ENCODE results near the gene IFT52. TPM values are rescaled to one million over a fixed set of nuclear protein-coding genes. Genes with fewer than 3 reads are reported as not detected.

The IFT52 gene
- total RNA-seq, 2 experiments from 2014 or later, result 22.7 to 24.7 TPM

DNA sequence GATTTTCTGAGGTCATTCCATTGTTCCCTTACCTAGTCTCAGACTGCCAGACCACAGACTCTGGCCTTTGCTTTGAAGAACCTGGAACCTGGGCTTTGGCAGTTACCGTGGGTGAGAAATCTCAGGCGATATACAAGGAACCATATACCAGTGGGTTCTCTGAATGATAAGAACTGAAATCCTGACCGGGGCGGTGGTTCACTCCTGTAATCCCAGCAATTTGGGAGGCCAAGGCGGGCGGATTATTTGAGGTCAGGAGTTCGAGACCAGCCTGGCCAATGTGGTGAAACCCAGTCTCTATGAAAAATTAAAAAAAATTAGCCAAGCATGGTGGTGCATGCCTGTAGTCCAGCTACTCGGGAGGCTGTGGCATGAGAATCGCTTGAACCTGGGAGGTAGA, 46.2 kb upstream of the IFT52 start:
- POLR2A ChIA-PET, result interaction anchor here (0.6 kb wide), 1 partner anchor 540 kb away, joined by 3 read pairs; no protein-coding TSS in a partner anchor
- no peaks in the 10 kb centered on the region for H3K79me2 ChIP-seq (ENCODE audit: insufficient read depth, low read depth, low read length)
- intact Hi-C loops (cut with micrococcal nuclease; ENCODE audit: unreplicated experiment), result no loop called here
- H4K20me1 ChIP-seq (ENCODE audit: insufficient read depth, low read length), result no peaks in the 10 kb centered on the region
- TF ChIP-seq, protein P1, sequence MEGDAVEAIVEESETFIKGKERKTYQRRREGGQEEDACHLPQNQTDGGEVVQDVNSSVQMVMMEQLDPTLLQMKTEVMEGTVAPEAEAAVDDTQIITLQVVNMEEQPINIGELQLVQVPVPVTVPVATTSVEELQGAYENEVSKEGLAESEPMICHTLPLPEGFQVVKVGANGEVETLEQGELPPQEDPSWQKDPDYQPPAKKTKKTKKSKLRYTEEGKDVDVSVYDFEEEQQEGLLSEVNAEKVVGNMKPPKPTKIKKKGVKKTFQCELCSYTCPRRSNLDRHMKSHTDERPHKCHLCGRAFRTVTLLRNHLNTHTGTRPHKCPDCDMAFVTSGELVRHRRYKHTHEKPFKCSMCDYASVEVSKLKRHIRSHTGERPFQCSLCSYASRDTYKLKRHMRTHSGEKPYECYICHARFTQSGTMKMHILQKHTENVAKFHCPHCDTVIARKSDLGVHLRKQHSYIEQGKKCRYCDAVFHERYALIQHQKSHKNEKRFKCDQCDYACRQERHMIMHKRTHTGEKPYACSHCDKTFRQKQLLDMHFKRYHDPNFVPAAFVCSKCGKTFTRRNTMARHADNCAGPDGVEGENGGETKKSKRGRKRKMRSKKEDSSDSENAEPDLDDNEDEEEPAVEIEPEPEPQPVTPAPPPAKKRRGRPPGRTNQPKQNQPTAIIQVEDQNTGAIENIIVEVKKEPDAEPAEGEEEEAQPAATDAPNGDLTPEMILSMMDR (conservative IDR thresholded peaks at IDR 0.05; ENCODE audit: low read length), result no peak
- no peak for TF ChIP-seq EZH2phosphoT487 (IDR thresholded peaks at IDR 0.05; ENCODE audit: borderline replicate concordance, low read depth, low read length)
- no peak overlapping the region for H3K27ac ChIP-seq (ENCODE audit: low read depth, low read length, poor library complexity, severe bottlenecking)
- H3K9me3 ChIP-seq (ENCODE audit: low read length), result no peaks in the 10 kb centered on the region
- H2AFZ ChIP-seq (ENCODE audit: low read length), result no peak overlapping the region
- CTCF ChIA-PET (ENCODE audit: unreplicated experiment), result no interaction called here
- H3K36me3 ChIP-seq (ENCODE audit: insufficient read depth, low read length), result no peaks in the 10 kb centered on the region; the same call in 1 of the 2 replicates
- no peaks in the 10 kb centered on the region for H3K9me2 ChIP-seq (ENCODE audit: insufficient read depth, low read length)
- no TSS peak for BruUV-seq (replicated peaks)
- no peak for DNase-seq (ENCODE audit: low spot score)
- H3K4me3 ChIP-seq (ENCODE audit: low read depth, low read length, poor library complexity, severe bottlenecking), result no peak overlapping the region
- H3K4me2 ChIP-seq (ENCODE audit: low read length), result no peak overlapping the region
- H3K4me1 ChIP-seq (ENCODE audit: insufficient read depth, low read length, poor library complexity, severe bottlenecking), result no peaks in the 10 kb centered on the region

DNA sequence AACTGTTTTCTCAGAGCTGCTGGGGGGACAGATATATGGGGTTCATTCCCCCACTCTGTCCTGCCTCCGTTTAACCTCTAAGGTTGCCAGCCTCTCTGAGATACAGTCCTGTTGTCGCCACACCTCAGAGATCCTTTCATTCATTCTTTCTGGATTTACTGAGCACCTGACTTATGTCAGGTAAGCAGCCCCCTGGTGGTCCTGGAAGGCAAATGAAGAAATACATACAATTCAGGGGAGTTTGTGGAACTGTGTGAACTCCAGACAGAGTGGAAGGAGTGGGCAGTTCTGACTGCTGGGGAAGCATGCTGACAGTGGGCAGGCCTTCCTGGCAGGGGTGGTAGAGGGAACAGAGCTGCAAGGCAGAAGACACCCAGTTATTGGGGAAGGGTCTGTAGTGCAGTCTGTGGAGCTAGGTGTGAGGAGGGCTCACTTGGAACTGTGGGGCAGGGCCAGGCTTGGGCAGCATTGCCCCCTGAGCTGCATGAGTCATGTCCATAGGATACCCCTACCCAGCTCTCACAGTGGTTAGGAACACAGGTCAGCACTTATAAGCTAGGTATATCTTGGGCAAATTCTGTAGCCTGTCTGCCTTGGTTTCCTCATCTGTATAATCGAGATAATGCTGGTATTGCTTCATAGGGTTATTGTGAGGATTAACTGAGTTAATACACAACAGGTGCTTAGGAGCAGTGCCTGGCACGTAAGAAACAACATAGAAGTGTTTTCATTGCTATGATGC, 44.7 kb upstream of the IFT52 start:
- H3K4me2 ChIP-seq (ENCODE audit: low read length), result no peak overlapping the region
- H3K36me3 ChIP-seq (ENCODE audit: insufficient read depth, low read length), result no peaks in the 10 kb centered on the region; the same call in 1 of the 2 replicates
- POLR2A ChIA-PET, result no interaction called here
- intact Hi-C loops (cut with micrococcal nuclease; ENCODE audit: unreplicated experiment), result no loop called here
- no peak overlapping the region for H2AFZ ChIP-seq (ENCODE audit: low read length)
- TF ChIP-seq EZH2phosphoT487 (IDR thresholded peaks at IDR 0.05; ENCODE audit: borderline replicate concordance, low read depth, low read length), result no peak
- TF ChIP-seq, protein P1 (conservative IDR thresholded peaks at IDR 0.05; ENCODE audit: low read length), result peak; percentile 55
- CTCF ChIA-PET (ENCODE audit: unreplicated experiment), result interaction anchor here (0.5 to 0.7 kb wide), 2 partner anchors 14 to 294 kb away, joined by 3 to 6 read pairs; no protein-coding TSS in a partner anchor
- H3K9me2 ChIP-seq (ENCODE audit: insufficient read depth, low read length), result no peaks in the 10 kb centered on the region
- no peaks in the 10 kb centered on the region for H3K4me1 ChIP-seq (ENCODE audit: insufficient read depth, low read length, poor library complexity, severe bottlenecking)
- H3K4me3 ChIP-seq (ENCODE audit: low read depth, low read length, poor library complexity, severe bottlenecking), result no peak overlapping the region
- no TSS peak for BruUV-seq (replicated peaks)
- H4K20me1 ChIP-seq (ENCODE audit: insufficient read depth, low read length), result no peaks in the 10 kb centered on the region
- DNase-seq (ENCODE audit: low spot score), result peak; percentile 26
- no peak overlapping the region for H3K27ac ChIP-seq (ENCODE audit: low read depth, low read length, poor library complexity, severe bottlenecking)
- no peaks in the 10 kb centered on the region for H3K79me2 ChIP-seq (ENCODE audit: insufficient read depth, low read depth, low read length)
- H3K9me3 ChIP-seq (ENCODE audit: low read length), result no peaks in the 10 kb centered on the region

DNA sequence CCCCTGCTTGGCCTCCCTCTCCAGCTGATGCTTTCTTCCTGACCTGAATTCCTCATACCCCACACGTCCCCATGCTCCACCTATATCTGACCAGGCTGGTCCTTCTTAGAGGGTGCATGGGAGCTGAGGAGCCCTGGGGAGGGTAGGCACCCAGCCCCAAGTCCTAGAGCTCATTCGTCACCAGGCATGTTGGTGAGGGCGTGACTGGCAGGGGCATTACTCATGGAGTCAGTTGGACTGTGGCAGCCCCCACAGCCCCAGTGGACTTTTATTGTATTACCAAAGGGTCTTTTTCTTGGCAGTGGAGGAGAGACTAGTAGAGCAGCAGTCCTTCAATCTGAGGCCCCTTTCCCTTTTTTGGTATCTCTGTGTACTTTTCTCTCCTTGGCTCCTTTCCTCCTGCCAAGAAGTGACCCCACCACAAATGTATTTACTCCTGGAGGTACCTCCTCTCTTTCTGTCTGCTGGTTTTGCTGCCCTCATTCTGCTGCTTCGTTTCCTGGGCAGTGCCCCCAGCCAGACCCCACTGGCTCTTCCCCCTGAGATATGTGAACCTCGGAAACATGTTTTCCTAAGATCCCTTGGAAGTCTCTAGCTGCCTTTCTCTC, 42.4 kb upstream of the IFT52 start:
- Histone ChIP-seq H4K20me1 (ENCODE audit: insufficient read depth, low read length) (no peaks in the 10 kb centered on the region), H2AFZ (ENCODE audit: low read length) (no peak overlapping the region), H3K4me3 (ENCODE audit: low read depth, low read length, poor library complexity, severe bottlenecking) (no peak overlapping the region), H3K79me2 (ENCODE audit: insufficient read depth, low read depth, low read length) (no peaks in the 10 kb centered on the region), H3K4me1 (ENCODE audit: insufficient read depth, low read length, poor library complexity, severe bottlenecking) (no peaks in the 10 kb centered on the region), H3K36me3 (ENCODE audit: insufficient read depth, low read length) (no peaks in the 10 kb centered on the region), H3K9me3 (ENCODE audit: low read length) (no peaks in the 10 kb centered on the region), H3K4me2 (ENCODE audit: low read length) (no peak overlapping the region), H3K27ac (ENCODE audit: low read depth, low read length, poor library complexity, severe bottlenecking) (no peak overlapping the region), H3K9me2 (ENCODE audit: insufficient read depth, low read length) (no peaks in the 10 kb centered on the region)
- intact Hi-C loops (cut with micrococcal nuclease; ENCODE audit: unreplicated experiment), result no loop called here
- no peak for DNase-seq (ENCODE audit: low spot score)
- ChIA-PET POLR2A (interaction anchor here (0.5 to 0.7 kb wide), 2 partner anchors 11 to 318 kb away, joined by 3 read pairs; no protein-coding TSS in a partner anchor), CTCF (ENCODE audit: unreplicated experiment) (no interaction called here)
- TF ChIP-seq EZH2phosphoT487 (IDR thresholded peaks at IDR 0.05; ENCODE audit: borderline replicate concordance, low read depth, low read length), result no peak
- TF ChIP-seq, protein P1 (conservative IDR thresholded peaks at IDR 0.05; ENCODE audit: low read length), result no peak
- no TSS peak for BruUV-seq (replicated peaks)

Measured in OCI-LY7 (cell line).